HEK293 (cell line): ENCODE measurements around the gene TNFRSF1A.

Source experiments
- CTCF ChIP-seq: fragments of 450-650 bp; formaldehyde crosslinking; IDR thresholded peaks from 2 replicates; pipeline ENCODE4 v1.5.1; 2016; ENCODE audit warnings: missing biosample characterization, missing genetic modification characterization
- SP3 ChIP-seq: fragments of 450-650 bp; formaldehyde crosslinking; IDR thresholded peaks from 2 replicates; pipeline ENCODE4 v1.5.1; 2016; ENCODE audit warnings: missing biosample characterization, missing genetic modification characterization
- TRIM28 ChIP-seq: IDR thresholded peaks from 2 replicates; pipeline ENCODE4 v1.6.1; 2011; ENCODE audit warnings: low read length, control low read depth, borderline replicate concordance
- ZNF555 ChIP-seq: fragments of 450-650 bp; formaldehyde crosslinking; conservative IDR thresholded peaks from 2 replicates; pipeline ENCODE4 v1.5.1; 2017; ENCODE audit warnings: missing biosample characterization, mild to moderate bottlenecking, missing genetic modification characterization, inconsistent platforms

- no peak for TF ChIP-seq ZNF555 (tag by site-specific recombination)
- no peak for TF ChIP-seq SP3 (tag by site-specific recombination)
- TF ChIP-seq CTCF (tag by site-specific recombination), result peak; percentile 33; the same call in 1 of the 2 replicates
- TF ChIP-seq TRIM28, result no peak
Observed at GRCh38 chr12:6367065-6367968, 25.4 kb upstream of the TNFRSF1A start.
